ENCODE results near the gene WLS.
"Not testable (repeated sequence)": the region's sequence is repeated elsewhere in the genome, so short reads cannot be mapped to it uniquely, and the experiment has no call there.

Gene WLS

GRCh38 chr1:68232289-68233148 lies at the start of gene WLS:
WLS (minus strand) TSS chr1:68232523; CDS start chr1:68232299, 224 bp downstream.
- no peak for DNase-seq

GRCh38 chr1:68280286-68280685 lies 48.0 kb upstream of the WLS start:
- no peak for DNase-seq

DNA sequence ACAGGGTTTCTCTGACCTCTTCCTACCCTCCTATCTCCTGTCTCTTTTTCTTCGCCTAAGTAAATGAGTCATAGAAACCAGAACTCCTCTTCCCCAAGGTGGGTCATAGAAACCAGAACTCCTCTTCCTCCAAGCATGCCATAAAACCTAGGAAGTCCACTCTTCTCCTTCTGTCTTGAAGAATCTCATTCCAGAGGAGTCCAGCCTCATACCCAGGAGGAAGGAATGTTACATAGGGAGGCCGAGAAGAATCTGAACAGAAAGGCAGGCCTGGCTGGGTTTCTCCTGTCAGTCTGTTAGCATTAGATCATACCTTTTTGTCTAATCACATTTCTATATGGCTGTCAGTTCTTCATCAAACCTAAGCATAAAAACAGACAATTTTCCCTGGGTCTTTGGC lies 47.5 kb upstream of the WLS start:
- DNase-seq = no peak

GRCh38 chr1:68278221-68278620 lies 45.9 kb upstream of the WLS start:
- no peak for DNase-seq

GRCh38 chr1:68276448-68276847 lies 44.1 kb upstream of the WLS start:
- DNase-seq = no peak

- DNase-seq = no peak
Observed at GRCh38 chr1:68273530-68273929, 41.2 kb upstream of the WLS start.

DNA sequence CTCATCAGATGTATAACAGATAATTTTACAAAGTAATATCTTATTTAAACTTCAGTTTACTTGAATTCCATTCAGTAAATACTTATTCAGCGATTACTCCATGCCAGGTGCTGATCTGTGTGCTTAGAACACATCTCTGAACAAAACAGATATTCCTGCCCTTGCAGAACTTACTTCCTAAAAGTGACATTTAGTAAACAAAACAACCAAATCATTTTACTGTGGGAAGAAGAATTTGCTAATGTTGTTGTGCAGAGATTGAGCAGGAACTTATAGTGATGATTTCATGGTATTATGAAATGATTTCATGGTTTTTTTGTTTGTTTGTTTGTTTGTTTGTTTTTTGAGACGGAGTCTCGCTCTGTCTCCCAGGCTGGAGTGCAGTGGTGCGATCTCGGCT lies 39.3 kb upstream of the WLS start:
- DNase-seq = no peak

DNA sequence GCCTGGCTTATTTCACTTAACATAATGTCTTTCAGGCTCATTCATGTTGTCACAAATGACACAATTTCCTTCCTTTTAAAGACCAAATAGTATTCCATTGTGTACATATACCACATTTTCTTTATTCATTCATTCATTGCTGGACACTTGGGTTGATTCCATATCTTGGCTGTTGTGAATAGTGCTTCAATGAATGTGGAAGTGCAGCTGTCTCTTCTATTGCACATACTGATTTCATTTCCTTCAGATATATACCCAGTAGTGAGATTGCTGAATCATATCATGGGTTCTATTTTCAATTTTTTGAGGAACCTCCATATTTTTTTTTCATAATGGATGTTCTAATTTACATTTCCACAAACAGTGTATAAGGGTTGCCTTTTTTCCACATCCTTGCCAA lies 38.6 kb upstream of the WLS start:
- DNase-seq = no peak

- no peak for DNase-seq
Observed at GRCh38 chr1:68269637-68270430, 37.5 kb upstream of the WLS start.

GRCh38 chr1:68268896-68269483 lies 36.7 kb upstream of the WLS start:
- no peak for DNase-seq

- not testable (repeated sequence) for DNase-seq
Observed at GRCh38 chr1:68256824-68257223, 24.5 kb upstream of the WLS start.

GRCh38 chr1:68255301-68255700 lies 23.0 kb upstream of the WLS start:
- no peak for DNase-seq

GRCh38 chr1:68254667-68255226 lies 22.4 kb upstream of the WLS start:
- no peak for DNase-seq

DNA sequence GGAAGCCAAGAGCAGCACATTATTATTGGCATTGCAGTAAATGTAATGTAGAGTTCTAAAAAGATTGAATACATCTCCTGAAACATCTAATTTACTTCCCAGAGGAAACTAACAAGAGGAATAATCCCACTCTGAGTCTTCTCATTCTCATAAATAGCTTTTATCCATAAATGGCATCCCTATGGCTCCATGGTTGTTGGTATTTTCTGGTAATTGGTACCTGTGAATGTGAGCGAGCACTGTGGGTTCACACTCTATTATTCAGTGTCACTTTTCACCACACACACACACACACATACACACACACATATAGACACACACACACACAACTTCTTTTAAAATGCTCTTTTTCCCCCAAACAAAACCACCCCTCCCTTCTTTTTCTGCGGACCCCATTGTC lies 4.7 kb upstream of the WLS start:
- no peak for DNase-seq

DNA sequence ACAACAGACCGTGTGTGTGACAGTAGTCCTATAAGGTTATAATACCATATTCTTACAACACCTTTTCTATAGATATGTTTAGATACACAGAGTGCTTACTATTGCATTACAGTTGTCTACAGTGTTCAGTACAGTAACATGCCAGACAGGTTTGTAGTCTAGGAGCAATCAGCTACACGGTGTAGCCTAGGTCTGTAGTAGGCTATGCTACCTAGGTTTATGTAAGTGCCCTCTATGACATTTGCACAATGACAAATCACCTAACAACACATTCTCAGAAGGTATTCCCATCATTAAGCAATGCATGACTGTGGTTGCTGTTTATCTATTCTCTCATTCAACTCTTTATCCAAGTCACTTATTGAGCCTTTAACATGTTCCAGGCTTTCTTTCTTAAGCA lies 1.8 kb upstream of the WLS start:
- no peak for DNase-seq

DNA sequence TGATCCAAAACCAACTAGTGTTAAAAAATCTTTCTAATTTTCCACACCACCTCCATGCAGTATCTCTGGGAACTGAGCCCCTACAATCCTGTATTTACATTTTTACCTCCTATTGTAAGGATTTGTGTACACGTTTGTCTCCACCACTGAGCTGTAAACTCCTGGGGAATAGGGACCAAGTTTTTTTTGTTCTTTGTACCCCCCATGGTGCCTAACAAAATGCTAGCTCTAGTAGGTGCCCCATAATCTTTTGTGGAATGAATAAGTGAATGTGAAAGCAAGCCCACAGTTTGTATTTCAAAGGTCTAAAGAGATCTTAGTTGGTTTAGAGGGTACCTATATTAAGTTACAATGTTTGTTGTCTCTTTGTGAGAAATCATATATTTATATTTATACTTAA lies 879 bp upstream of the WLS start:
- no peak for DNase-seq

DNA sequence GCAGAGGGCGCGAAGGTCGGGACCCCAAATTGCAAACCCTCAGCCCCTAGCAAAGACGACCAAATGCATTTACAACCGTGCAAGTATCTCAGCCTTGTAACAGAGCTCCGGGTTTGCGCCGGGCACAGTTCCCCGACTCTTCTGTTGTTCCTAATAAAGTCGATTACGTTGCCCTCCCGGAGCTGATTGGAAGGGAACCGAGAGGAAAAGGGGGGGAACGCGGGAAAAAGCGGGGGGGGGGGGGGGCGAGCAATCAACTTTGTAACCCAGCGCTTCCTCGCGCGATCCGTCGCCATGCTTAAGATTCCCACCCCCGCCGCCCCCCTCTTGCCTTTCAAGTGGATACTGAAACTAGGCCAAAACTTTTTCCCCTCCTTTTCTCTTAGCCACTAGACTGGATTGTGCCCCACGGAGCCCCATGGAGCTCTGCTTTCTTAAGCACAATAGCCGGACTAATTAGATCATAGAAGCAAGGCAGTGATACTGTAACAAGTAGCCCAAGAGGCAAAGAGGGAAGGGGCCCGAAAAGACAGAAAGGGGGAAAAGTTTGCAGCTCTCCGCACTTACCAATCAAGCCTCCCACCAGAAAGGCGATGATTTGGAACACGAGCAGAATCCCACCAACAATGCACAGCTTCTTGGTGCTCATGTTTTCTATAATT lies 565 bp downstream of the WLS start:
- DNase-seq = no peak

DNA sequence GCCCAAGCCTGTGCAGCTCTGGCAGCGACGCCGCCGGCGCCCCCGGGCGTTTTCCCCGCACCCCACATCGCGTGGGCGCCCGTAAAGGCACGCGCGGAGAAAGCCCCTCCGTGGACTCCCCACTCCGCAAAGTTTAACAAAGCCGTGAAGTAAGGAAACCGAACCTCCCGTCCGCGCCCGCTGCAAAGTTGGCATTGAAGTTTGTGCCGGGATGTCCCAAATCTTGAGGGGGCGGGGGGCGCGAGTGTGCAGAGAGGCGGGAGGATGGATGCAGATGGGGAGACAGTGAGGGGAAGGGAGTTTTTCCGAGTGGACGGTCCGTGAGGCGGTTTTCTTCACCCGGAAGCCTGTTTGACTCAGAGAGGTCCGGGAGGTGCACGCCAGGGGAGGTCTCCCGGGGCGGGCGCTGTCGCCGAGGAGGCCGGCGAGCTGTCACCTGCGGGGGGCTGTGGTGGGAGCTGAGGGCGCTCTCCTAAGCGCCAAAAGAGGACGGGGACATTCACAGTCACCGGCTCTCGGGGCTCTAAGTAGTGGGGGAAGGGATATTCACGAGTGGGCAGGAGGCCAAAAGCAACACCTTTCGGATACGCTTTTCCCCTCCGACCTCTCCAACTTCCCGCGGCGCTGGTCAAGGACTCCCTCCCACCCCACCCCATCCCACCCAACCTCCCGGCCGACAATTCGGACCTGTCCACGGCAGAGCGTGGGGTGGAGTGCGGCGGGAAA lies 1.3 kb downstream of the WLS start:
- no peak for DNase-seq

GRCh38 chr1:68230484-68230802 lies 1.9 kb downstream of the WLS start:
- no peak for DNase-seq

DNA sequence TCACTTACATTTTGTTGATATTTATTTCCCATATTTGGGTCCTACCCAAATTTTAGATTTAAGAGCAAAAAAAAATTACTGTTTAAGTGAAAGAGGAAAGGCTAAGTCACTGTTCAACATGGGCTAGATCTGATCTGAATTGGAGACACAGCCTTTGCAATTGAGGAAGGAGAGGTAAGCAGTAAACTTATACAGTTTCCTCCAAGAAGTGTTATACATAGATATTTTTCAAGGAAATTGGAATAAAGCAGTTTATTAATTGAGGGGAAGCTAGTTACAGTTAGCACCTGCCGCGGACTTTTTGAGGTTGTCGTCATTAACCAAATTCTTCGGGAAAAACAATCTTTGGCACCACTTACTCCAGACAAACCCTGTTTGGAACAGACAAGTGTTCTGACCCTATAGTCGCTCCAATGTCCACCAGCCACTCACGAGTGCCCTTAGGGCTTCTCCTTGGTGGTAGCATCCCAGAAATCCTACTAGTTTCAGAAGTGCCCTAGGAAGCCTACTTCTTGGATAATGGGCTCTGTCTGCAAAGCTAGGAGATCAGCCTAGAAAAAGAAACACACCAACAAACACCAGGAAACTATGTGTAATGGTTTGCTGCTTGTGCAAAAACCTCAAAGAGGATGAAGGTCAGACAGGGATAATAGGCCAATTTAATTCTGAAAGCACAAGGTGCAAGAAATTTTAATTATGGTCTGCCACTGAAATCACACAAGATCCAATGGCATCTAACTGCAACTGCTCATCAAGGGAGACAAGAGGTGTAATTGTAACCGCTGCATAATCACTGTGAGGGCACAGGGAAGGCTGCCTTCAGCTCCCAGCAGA lies 2.5 kb downstream of the WLS start:
- DNase-seq = no peak

GRCh38 chr1:68228851-68229250 lies 3.5 kb downstream of the WLS start:
- DNase-seq = no peak

DNA sequence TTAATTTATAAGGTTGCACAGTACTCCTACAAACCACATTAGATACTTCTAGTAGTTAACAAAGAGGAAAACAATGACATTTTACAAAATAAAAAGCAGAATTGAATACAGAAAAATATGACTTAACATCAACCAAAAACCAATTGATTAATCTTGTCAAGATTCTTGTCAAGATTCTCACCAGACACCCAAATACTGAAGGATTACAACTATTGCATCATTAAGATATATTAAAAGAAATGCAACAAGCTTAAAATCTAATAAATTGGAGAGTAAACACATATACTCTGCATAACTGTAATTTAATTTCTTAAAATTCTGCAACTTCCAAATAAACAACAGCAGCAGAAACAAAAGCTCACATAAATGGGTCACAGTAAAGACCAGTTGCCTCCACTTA lies 4.7 kb downstream of the WLS start:
- DNase-seq = no peak

Measured in NCI-H526 treated with DMSO at 0.1 percent for 48 hours (cell line).